ENCODE results near the gene CSNK1G2.

Gene CSNK1G2

DNA sequence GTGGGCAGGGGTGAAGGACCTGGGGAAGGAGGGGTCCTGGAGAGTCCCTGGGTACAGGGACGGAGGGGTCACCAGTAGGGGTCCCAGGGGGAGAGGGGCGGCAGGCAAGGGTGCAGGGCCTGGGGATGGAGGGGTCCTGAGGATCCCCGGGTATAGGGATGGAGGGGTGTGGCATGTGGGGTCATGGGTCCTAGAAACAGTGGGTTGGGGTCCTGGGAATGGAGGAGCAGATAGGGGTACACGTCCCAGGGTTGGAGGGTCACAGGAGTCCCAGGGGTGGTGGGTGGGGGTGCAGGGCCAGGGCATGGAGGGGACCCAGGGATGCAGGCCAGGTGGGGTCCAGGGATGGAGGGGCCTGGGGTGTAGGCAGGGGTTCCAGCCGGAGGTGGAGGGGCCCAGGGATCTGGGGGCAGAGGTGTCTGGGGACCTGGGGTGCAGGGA is 73.2 kb downstream of the CSNK1G2 start:
- TF ChIP-seq, protein P1, sequence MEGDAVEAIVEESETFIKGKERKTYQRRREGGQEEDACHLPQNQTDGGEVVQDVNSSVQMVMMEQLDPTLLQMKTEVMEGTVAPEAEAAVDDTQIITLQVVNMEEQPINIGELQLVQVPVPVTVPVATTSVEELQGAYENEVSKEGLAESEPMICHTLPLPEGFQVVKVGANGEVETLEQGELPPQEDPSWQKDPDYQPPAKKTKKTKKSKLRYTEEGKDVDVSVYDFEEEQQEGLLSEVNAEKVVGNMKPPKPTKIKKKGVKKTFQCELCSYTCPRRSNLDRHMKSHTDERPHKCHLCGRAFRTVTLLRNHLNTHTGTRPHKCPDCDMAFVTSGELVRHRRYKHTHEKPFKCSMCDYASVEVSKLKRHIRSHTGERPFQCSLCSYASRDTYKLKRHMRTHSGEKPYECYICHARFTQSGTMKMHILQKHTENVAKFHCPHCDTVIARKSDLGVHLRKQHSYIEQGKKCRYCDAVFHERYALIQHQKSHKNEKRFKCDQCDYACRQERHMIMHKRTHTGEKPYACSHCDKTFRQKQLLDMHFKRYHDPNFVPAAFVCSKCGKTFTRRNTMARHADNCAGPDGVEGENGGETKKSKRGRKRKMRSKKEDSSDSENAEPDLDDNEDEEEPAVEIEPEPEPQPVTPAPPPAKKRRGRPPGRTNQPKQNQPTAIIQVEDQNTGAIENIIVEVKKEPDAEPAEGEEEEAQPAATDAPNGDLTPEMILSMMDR (IDR thresholded peaks at IDR 0.05): no peak

DNA sequence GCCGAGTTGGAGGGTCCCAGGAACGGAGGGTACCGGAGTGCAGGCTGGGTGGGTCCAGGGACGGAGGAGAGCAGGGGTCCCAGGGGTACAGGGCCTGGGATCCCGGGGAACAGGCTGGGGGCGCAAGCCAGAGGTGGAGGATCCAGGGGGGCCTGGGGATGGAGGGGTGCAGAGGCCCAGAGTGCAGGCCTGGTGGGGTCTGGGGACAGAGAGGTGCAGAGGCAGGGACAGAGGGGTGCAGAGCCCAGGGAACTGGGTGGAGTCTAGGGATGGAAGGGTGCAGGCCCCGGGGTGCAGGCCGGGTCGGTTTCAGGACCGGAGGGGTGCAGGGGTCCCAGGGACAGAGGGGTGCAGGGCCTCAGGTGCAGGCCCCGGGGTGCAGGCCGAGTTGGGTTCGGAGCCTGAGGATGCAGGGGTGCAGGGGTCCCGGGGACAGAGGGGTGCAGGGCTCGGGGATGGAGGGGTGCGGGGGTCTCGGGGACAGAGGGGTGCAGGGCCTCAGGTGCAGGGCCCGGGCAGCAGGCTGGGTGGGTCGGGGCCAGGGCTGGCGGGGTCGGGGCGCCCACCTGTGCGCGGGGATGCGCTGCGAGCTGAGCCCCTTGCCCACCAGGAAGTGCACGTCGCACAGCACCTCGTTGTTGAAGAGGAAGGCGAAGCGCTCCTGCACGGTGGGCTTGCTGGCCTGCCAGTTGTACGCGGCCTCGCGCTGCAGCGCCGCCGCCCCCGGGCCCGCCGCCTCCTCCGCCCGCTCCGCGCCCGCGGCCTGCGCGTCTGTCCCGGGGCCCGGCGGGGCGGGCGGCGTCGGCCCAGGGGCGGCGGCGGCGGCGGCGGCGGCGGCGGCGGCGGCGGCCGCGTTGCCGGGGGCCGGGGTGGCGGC is 74.0 kb downstream of the CSNK1G2 start:
- TF ChIP-seq, protein P1 (IDR thresholded peaks at IDR 0.05): no peak

DNA sequence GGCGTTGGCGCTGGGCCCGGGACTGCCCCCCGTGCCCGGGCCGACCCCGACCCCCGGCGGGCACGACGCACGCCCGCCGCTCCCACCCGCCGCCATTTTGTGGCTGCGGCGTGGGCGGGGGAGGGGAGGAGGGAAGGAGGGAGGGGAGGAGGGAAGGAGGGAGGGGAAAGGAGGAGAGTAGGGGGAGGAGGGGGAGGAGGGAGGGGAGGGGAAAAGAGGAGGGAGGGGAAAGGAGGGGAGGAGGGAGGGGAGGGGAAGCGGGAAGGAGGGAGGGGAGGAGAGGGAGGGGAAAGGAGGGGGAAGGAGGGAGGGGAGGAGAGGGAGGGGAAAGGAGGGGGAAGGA is 74.6 kb downstream of the CSNK1G2 start, which contains the start of gene BTBD2:
Gene BTBD2 (minus strand): TSS at position 107 of the 343 bp plus-strand sequence. CDS start 11 bp downstream, at position 96.
- TF ChIP-seq, protein P1 (IDR thresholded peaks at IDR 0.05): no peak

DNA sequence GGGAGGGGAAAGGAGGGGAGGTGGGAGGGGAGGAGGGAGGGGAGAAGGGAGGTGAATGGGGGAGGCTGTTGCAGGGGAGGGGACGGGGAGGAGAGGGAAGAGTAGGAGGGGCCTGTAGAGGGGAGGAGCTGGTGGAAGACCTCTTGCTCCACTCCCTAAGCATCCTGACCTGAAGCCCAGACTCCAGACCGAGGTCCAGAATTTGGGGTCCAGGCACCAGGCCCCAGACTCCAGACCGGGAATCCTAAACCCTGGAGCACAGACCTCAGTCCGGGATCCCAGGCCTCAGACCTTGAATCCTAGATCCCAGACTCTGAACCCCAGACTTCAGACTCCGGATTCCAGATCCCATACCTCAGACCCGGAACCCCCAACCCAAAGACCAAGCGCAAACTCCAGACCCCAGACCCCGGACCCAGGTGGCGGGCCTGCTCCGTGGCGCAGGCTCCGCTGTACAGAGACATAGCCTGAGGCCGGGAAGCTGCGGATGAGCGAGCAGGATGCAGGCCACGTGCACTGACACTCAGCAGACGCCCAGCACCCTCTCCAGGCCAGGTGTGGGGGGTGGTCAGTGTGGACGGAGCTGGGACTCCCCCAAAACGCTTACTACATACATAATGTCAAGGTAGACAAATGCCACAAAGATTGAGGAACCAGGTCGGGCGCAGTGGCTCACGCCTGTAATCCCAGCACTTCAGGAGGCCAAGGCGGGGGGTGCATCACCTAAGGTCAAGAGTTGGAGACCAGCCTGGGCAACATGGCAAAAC is 75.3 kb downstream of the CSNK1G2 start:
- TF ChIP-seq, protein P1 (IDR thresholded peaks at IDR 0.05): no peak

DNA sequence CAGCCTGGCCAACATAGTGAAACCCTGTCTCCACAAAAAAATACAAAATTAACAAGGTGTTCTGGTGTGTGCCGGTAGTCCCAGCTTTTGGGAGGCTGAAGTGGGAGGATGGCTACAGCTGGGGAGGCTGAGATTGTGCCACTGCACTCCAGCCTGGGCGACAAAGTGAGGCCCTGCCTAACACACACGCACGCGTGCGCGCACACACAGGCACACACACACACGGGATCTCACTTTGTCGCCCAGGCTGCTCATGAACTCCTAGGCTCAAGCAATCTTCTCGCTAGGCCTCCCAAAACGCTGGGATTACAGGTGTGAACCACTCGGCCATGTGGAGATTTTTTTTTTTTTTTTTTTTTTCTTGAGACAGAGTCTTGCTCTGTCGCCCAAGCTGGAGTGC is 77.8 kb downstream of the CSNK1G2 start:
- TF ChIP-seq, protein P1 (IDR thresholded peaks at IDR 0.05): no peak

DNA sequence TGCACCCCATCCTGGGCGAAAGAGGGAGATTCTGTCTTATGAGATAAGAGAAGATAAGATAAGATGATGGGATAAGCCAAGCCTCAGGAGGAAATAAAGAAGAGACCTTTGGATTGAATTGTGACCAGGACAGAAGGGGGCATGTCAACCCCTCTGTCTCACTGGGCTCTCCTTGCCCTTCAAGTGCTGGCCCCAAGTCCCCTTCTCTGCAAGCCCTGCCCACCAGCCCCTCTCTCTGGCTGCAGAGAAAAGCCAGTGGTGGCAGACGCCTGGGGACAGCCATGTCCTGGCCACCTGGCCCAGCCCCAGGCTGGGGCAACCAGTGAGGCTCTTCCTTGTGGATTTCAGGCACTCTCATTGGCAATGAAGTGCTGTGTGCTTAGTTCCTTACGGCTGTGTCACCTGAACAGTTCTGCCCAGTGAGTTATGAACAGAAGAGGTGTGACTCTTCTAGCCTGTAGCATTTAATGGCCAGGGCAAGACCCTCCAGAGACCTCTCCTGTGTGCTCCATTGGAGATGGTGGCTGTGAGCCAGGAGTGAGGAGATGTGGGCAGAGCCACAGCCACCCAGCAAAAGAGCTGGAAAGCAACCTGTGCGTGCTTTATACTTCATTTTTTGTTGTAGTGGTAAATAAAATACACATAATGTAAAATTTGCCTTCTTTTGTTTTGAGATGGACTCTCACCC is 80.6 kb downstream of the CSNK1G2 start:
- TF ChIP-seq, protein P1 (IDR thresholded peaks at IDR 0.05): no peak

DNA sequence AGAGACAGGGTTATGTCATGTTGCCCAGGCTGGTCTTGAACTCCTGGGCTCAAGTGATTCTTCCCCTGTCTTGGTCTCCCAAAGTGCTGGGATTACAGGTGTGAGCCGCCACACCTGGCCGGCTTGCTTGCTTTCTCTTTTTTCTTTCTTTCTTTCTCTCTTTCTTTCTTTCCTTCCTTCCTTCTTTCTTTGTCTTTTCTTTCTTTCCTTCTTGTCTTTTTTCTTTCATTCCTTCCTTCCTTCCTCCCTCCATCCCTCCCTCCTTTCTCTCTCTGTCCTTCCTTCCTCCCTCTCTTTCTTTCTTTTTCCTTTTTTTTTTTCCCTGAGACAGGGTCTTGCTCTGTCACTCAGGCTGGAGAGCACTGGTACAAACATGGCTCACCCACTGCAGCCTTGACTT is 81.3 kb downstream of the CSNK1G2 start:
- TF ChIP-seq, protein P1 (IDR thresholded peaks at IDR 0.05): no peak

Measured in LNCAP (cell line).